Measurements from ENCODE around the gene CHST3. TPM values are rescaled to one million over a fixed set of nuclear protein-coding genes. Genes with fewer than 3 reads are reported as not detected.
A peak's percentile ranks its signal among the peaks of the same experiment; 100 is the strongest.
"Not testable (repeated sequence)": the region's sequence is repeated elsewhere in the genome, so short reads cannot be mapped to it uniquely, and the experiment has no call there.

The CHST3 gene
- not detected in 2 replicates for total RNA-seq

GRCh38 chr10:71964098-71964742 is at the start of gene CHST3:
Gene CHST3, plus strand, starts transcription at chr10:71964395. Its CDS starts 41,448 bp downstream, at chr10:72005843.
- ChIA-PET CTCF (no interaction called here), POLR2A (no interaction called here)
- TF ChIP-seq CTCF (IDR thresholded peaks at IDR 0.05) = no peak
- Mint-ChIP-seq H3K27ac (no peak within 1 kb of the TSS), H3K27me3 (peaks cover 57% of the 10 kb centered on the region), H3K9me3 (no peaks in the 10 kb centered on the region), H3K4me3 (peak within 1 kb of the TSS; percentile 28), H3K4me1 (peaks cover 9% of the 10 kb centered on the region), H3K36me3 (ENCODE audit: low read depth) (no peaks in the 10 kb centered on the region)
- DNase-seq (no peak), ATAC-seq (ENCODE audit: low read depth) (no peak)
- intact Hi-C loops (cut with micrococcal nuclease) = no loop called here

GRCh38 chr10:71916827-71917226 is 47.4 kb upstream of the CHST3 start:
- Mint-ChIP-seq H3K4me3 (no peak overlapping the region), H3K27me3 (peaks cover 7% of the 10 kb centered on the region), H3K4me1 (no peaks in the 10 kb centered on the region), H3K36me3 (ENCODE audit: low read depth) (no peaks in the 10 kb centered on the region), H3K9me3 (peaks cover 10% of the 10 kb centered on the region), H3K27ac (no peak overlapping the region)
- DNase-seq (no peak), ATAC-seq (ENCODE audit: low read depth) (no peak)
- CTCF ChIA-PET = no interaction called here
- POLR2A ChIA-PET = no interaction called here
- intact Hi-C loops (cut with micrococcal nuclease) = no loop called here
- no peak for TF ChIP-seq CTCF (IDR thresholded peaks at IDR 0.05)

GRCh38 chr10:71918992-71919391 is 45.2 kb upstream of the CHST3 start:
- Mint-ChIP-seq H3K27ac (no peak overlapping the region), H3K9me3 (peaks cover 7% of the 10 kb centered on the region), H3K27me3 (peaks cover 9% of the 10 kb centered on the region), H3K36me3 (ENCODE audit: low read depth) (no peaks in the 10 kb centered on the region), H3K4me1 (no peaks in the 10 kb centered on the region), H3K4me3 (no peak overlapping the region)
- ATAC-seq (ENCODE audit: low read depth) (no peak), DNase-seq (no peak)
- ChIA-PET CTCF (no interaction called here), POLR2A (no interaction called here)
- TF ChIP-seq CTCF (IDR thresholded peaks at IDR 0.05) = no peak
- intact Hi-C loops (cut with micrococcal nuclease) = no loop called here

- H3K4me1 Mint-ChIP-seq; CTCF ChIA-PET; H3K4me3 Mint-ChIP-seq; H3K27me3 Mint-ChIP-seq; H3K9me3 Mint-ChIP-seq; H3K27ac Mint-ChIP-seq; DNase-seq; intact Hi-C loops (cut with micrococcal nuclease); ATAC-seq (ENCODE audit: low read depth); H3K36me3 Mint-ChIP-seq (ENCODE audit: low read depth): not testable (repeated sequence)
- POLR2A ChIA-PET = interaction anchor here (0.7 kb wide), 1 partner anchor 533 kb away, joined by 7 read pairs; no protein-coding TSS in a partner anchor
These were observed 44.1 kb upstream of the CHST3 start for GRCh38 chr10:71919956-71920539.

GRCh38 chr10:71920540-71921323 is 43.5 kb upstream of the CHST3 start:
- no peak for ATAC-seq (ENCODE audit: low read depth)
- CTCF ChIA-PET = no interaction called here
- POLR2A ChIA-PET = no interaction called here
- H3K9me3 Mint-ChIP-seq = peaks cover 7% of the 10 kb centered on the region
- H3K4me3 Mint-ChIP-seq = no peak overlapping the region
- H3K27ac Mint-ChIP-seq = no peak overlapping the region
- no peaks in the 10 kb centered on the region for H3K4me1 Mint-ChIP-seq
- intact Hi-C loops (cut with micrococcal nuclease) = no loop called here
- H3K27me3 Mint-ChIP-seq = peaks cover 9% of the 10 kb centered on the region
- no peaks in the 10 kb centered on the region for H3K36me3 Mint-ChIP-seq (ENCODE audit: low read depth)
- DNase-seq = no peak
- TF ChIP-seq CTCF (IDR thresholded peaks at IDR 0.05) = no peak
